ENCODE data around the gene CDHR4. TPM values are rescaled to one million over a fixed set of nuclear protein-coding genes. Genes with fewer than 3 reads are reported as not detected.

Gene CDHR4
- not detected for total RNA-seq

- no peak within 1 kb of the TSS for H3K27ac Mint-ChIP-seq
- no peaks in the 10 kb centered on the region for H3K36me3 Mint-ChIP-seq (ENCODE audit: low read depth)
- POLR2A ChIA-PET, result interaction anchor here (1.4 to 1.8 kb wide), 2 partner anchors 9 to 13 kb away, joined by 4 to 5 read pairs; partner anchors contain the start of gene IP6K1
- no peak for DNase-seq
- TF ChIP-seq CTCF (IDR thresholded peaks at IDR 0.05), result no peak
- CTCF ChIA-PET, result interaction anchor here (0.9 to 20.5 kb wide), 2 partner anchors 12 to 40 kb away, joined by 3 to 412 read pairs; no protein-coding TSS in a partner anchor
- ATAC-seq, result no peak
- peaks cover 7% of the 10 kb centered on the region for H3K4me1 Mint-ChIP-seq (ENCODE audit: low read depth)
- intact Hi-C loops (cut with micrococcal nuclease), result loop anchor here (5.0 kb wide), 1 partner anchor 108 kb away; no protein-coding TSS in a partner anchor
- no peak within 1 kb of the TSS for H3K4me3 Mint-ChIP-seq
- H3K9me3 Mint-ChIP-seq, result no peaks in the 10 kb centered on the region
- peaks cover 2% of the 10 kb centered on the region for H3K27me3 Mint-ChIP-seq
Observed at GRCh38 chr3:49799761-49800160, at the start of gene CDHR4. CDHR4 (minus strand) TSS chr3:49799873; CDS start chr3:49799812, 61 bp downstream.

- ChIA-PET CTCF (interaction anchor here (1.0 to 22.5 kb wide), 6 partner anchors 8 to 306 kb away, joined by 3 to 412 read pairs (median 4); partner anchors contain the start of genes CDHR4, INKA1 and UBA7), POLR2A (interaction anchor here (1.0 to 1.1 kb wide), 2 partner anchors 10 to 14 kb away, joined by 4 to 5 read pairs; no protein-coding TSS in a partner anchor)
- Mint-ChIP-seq H3K4me1 (ENCODE audit: low read depth) (no peaks in the 10 kb centered on the region), H3K9me3 (no peaks in the 10 kb centered on the region), H3K36me3 (ENCODE audit: low read depth) (peaks cover 12% of the 10 kb centered on the region), H3K27me3 (no peaks in the 10 kb centered on the region), H3K27ac (no peak overlapping the region), H3K4me3 (no peak overlapping the region)
- intact Hi-C loops (cut with micrococcal nuclease), result no loop called here
- ATAC-seq (no peak), DNase-seq (no peak)
- TF ChIP-seq CTCF (IDR thresholded peaks at IDR 0.05), result no peak
Observed at GRCh38 chr3:49845694-49846093, 46.0 kb upstream of the CDHR4 start.

- TF ChIP-seq CTCF (IDR thresholded peaks at IDR 0.05), result no peak
- H3K27me3 Mint-ChIP-seq, result no peaks in the 10 kb centered on the region
- no peak for ATAC-seq
- H3K36me3 Mint-ChIP-seq (ENCODE audit: low read depth), result peaks cover 12% of the 10 kb centered on the region
- no peak for DNase-seq
- H3K9me3 Mint-ChIP-seq, result no peaks in the 10 kb centered on the region
- H3K27ac Mint-ChIP-seq, result no peak overlapping the region
- intact Hi-C loops (cut with micrococcal nuclease), result no loop called here
- ChIA-PET POLR2A (interaction anchor here (1.0 to 1.1 kb wide), 2 partner anchors 13 to 26 kb away, joined by 4 read pairs; no protein-coding TSS in a partner anchor), CTCF (interaction anchor here (1.0 to 22.5 kb wide), 5 partner anchors 9 to 305 kb away, joined by 3 to 412 read pairs (median 3); partner anchors contain the start of genes CDHR4, INKA1 and UBA7)
- no peak overlapping the region for H3K4me3 Mint-ChIP-seq
- no peaks in the 10 kb centered on the region for H3K4me1 Mint-ChIP-seq (ENCODE audit: low read depth)
Observed at GRCh38 chr3:49844464-49845183, 45.0 kb upstream of the CDHR4 start.

GRCh38 chr3:49842843-49843517, 43.3 kb upstream of the CDHR4 start:
- Mint-ChIP-seq H3K27me3 (no peaks in the 10 kb centered on the region), H3K27ac (no peak overlapping the region), H3K4me1 (ENCODE audit: low read depth) (peaks cover 1% of the 10 kb centered on the region), H3K4me3 (no peak overlapping the region), H3K9me3 (no peaks in the 10 kb centered on the region), H3K36me3 (ENCODE audit: low read depth) (peaks cover 15% of the 10 kb centered on the region)
- CTCF ChIA-PET, result interaction anchor here (22.5 kb wide), 1 partner anchor 34 kb away, joined by 412 read pairs; the partner anchor contains the start of genes CDHR4, INKA1 and UBA7
- no peak for TF ChIP-seq CTCF (IDR thresholded peaks at IDR 0.05)
- no peak for DNase-seq
- intact Hi-C loops (cut with micrococcal nuclease), result no loop called here
- POLR2A ChIA-PET, result interaction anchor here (2.0 kb wide), 1 partner anchor 13 kb away, joined by 4 read pairs; no protein-coding TSS in a partner anchor
- ATAC-seq, result no peak

Data from activated CD8-positive, alpha-beta T cell treated with anti-CD3 and anti-CD28 coated beads for 36 hours (primary cell).